Measurements from ENCODE around the gene CAMSAP1. TPM values are rescaled to one million over a fixed set of nuclear protein-coding genes. Genes with fewer than 3 reads are reported as not detected.

Gene CAMSAP1, protein sequence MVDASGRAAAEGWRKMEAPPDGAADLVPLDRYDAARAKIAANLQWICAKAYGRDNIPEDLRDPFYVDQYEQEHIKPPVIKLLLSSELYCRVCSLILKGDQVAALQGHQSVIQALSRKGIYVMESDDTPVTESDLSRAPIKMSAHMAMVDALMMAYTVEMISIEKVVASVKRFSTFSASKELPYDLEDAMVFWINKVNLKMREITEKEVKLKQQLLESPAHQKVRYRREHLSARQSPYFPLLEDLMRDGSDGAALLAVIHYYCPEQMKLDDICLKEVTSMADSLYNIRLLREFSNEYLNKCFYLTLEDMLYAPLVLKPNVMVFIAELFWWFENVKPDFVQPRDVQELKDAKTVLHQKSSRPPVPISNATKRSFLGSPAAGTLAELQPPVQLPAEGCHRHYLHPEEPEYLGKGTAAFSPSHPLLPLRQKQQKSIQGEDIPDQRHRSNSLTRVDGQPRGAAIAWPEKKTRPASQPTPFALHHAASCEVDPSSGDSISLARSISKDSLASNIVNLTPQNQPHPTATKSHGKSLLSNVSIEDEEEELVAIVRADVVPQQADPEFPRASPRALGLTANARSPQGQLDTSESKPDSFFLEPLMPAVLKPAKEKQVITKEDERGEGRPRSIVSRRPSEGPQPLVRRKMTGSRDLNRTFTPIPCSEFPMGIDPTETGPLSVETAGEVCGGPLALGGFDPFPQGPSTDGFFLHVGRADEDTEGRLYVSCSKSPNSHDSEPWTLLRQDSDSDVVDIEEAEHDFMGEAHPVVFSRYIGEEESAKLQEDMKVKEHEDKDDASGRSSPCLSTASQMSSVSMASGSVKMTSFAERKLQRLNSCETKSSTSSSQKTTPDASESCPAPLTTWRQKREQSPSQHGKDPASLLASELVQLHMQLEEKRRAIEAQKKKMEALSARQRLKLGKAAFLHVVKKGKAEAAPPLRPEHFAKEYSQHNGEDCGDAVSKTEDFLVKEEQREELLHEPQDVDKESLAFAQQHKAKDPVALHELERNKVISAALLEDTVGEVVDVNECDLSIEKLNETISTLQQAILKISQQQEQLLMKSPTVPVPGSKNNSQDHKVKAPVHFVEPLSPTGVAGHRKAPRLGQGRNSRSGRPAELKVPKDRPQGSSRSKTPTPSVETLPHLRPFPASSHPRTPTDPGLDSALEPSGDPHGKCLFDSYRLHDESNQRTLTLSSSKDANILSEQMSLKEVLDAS (N-terminal part only)
- total RNA-seq = 10 to 100 TPM; 19.4 to 21.4 TPM

DNA sequence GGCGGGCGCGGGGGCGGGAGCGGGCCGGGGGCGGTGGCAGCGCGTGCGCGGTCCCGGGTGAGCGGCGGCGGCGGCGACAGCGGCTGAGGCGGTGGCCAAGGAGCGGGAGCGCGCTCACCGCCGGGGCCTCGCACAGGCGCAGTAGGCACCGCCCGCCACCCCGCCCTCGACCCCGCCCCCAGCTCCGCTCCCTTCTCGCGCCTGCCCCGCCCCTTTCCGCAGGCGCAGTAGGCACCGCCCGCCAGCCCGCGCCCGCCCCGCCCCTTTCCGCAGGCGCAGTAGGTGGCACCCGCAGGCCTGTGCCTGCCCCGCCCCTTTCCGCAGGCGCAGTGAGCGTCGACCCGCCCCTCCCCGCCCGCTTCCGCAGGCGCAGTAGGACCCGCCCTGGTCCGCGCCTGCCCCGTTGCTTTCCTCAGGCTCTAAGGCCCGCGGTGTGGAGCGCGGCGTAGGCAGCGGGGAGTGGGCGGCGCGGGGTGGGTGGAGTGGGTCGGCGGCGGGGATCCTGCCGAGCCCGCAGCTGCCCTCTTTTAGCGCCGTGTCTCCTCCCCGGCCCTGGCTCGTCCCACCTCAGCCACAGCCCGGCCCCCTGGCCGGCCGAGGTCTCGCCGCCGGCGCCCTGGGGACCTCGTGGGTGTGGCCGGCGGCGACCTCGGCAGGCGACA lies at the start of gene CAMSAP1:
TSS of gene CAMSAP1 (minus strand) at position 116 of the 662 bp plus-strand sequence. CDS start 387 bp downstream, outside the sequence.
- Histone ChIP-seq H3K4me3 (peak within 1 kb of the TSS; percentile 87 to 93), H3K4me1 (peaks cover 0 to 40% of the 10 kb centered on the region in 2 donors), H3K27me3 (no peaks in the 10 kb centered on the region), H3K9me3 (no peaks in the 10 kb centered on the region), H3K27ac (peak within 1 kb of the TSS; percentile 81 to 85), H3K36me3 (peaks cover 3% of the 10 kb centered on the region)
- peak; percentile 86 for DNase-seq (ENCODE audit: low spot score)
- TF ChIP-seq, protein P1, sequence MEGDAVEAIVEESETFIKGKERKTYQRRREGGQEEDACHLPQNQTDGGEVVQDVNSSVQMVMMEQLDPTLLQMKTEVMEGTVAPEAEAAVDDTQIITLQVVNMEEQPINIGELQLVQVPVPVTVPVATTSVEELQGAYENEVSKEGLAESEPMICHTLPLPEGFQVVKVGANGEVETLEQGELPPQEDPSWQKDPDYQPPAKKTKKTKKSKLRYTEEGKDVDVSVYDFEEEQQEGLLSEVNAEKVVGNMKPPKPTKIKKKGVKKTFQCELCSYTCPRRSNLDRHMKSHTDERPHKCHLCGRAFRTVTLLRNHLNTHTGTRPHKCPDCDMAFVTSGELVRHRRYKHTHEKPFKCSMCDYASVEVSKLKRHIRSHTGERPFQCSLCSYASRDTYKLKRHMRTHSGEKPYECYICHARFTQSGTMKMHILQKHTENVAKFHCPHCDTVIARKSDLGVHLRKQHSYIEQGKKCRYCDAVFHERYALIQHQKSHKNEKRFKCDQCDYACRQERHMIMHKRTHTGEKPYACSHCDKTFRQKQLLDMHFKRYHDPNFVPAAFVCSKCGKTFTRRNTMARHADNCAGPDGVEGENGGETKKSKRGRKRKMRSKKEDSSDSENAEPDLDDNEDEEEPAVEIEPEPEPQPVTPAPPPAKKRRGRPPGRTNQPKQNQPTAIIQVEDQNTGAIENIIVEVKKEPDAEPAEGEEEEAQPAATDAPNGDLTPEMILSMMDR (IDR thresholded peaks at IDR 0.05) = no peak

DNA sequence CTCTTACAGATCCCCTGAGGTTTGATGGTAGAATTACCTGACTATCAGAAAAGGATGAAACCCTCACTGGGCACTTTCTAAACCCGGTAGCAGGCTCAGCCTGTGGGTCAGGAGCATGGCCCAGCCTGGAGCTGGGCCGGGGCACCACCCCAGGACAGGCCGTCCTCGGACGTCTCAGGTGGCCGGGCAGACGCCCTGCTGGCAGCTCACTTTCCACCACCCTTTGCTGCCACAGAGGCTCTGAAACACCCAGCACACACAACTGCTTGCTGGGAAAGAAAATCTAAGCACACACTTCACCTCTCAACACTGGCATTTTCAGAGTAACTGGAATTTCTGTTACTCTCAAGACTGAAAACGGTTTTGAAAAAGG lies 49.4 kb upstream of the CAMSAP1 start:
- Histone ChIP-seq H3K4me1 (peaks cover 0 to 54% of the 10 kb centered on the region in 2 donors), H3K9me3 (no peaks in the 10 kb centered on the region), H3K27me3 (no peaks in the 10 kb centered on the region), H3K36me3 (peaks cover 30% of the 10 kb centered on the region), H3K4me3 (no peak overlapping the region), H3K27ac (peak overlapping the region in 1 of 2 donors; percentile 48)
- no peak for DNase-seq (ENCODE audit: low spot score)
- TF ChIP-seq, protein P1 (IDR thresholded peaks at IDR 0.05) = no peak

DNA sequence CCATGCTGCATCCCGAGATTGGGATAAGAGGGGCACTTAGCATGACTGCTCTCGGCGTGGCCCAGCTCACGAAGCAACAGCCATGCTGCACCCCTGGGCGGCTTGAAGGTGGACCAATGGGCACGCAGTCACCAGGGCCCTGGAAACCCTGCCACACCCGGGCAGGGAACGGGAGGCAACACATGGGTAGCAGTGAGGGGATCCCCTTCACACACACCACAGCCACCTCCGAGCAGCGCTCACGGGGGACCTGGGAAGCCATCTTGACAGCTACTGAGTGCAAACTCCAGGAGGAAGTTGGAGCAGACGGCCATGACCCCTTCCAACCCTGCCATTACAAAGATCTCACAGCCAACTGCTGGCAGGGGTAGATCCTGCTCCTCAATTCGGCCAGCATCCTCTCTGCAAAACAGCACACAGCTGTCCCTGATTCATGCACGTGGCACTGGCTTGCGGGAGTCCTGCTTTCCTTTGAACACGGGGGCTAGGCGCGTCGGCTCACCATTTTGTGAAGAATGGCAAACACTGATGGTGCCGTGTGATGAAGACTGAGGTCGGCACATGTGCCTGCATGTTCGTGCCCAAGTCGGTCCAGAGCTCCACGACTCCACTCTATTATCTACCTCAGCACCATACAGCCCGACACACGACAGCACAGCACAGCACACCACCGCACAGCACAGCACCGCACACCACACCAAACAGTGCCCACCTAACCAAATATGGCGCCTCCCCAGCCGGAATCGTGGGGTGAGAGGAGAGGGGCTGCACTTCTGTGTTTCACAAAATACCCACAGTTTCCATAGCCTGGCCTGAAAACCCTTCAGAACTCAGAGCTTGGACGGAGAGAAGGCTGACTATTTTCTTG lies 48.8 kb upstream of the CAMSAP1 start:
- H3K36me3 ChIP-seq = peaks cover 35% of the 10 kb centered on the region
- no peak for DNase-seq (ENCODE audit: low spot score)
- TF ChIP-seq, protein P1 (IDR thresholded peaks at IDR 0.05) = no peak
- H3K9me3 ChIP-seq = no peaks in the 10 kb centered on the region
- H3K4me1 ChIP-seq = peaks cover 0 to 50% of the 10 kb centered on the region in 2 donors
- no peak overlapping the region for H3K4me3 ChIP-seq
- no peaks in the 10 kb centered on the region for H3K27me3 ChIP-seq
- no peak overlapping the region for H3K27ac ChIP-seq

DNA sequence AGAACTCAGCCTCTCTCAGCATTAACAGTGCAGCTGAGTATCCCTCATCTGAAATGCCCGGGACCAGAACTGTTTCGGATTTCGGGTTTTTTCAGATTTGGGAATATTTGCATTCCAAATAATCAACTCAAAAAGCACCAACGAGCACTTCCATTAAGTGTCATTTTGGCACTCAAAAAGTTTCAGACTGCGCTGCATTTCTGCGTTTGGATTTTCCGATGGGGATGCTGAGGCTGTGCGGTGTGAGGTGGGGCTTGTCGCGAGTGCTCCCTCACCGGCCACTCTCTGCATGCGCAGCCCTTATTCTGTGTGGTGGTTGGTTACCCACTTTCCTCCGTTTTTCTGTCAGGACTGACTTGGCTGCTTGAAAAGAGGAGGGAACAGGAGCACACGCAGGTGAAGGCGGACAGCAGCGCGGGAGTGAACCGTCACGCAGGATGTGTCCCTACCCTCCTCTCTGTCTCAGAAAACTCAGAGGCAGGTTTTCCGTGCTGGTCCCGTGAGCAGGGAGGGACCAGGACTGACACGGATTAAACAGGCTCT lies 45.4 kb upstream of the CAMSAP1 start:
- Histone ChIP-seq H3K4me1 (peaks cover 0 to 23% of the 10 kb centered on the region in 2 donors), H3K36me3 (peaks cover 50% of the 10 kb centered on the region), H3K9me3 (no peaks in the 10 kb centered on the region), H3K27ac (no peak overlapping the region), H3K4me3 (no peak overlapping the region), H3K27me3 (no peaks in the 10 kb centered on the region)
- TF ChIP-seq, protein P1 (IDR thresholded peaks at IDR 0.05) = no peak
- DNase-seq (ENCODE audit: low spot score) = no peak

Measured in right atrium auricular region (tissue), 2 donors.